Activated T-cell treated with anti-CD3 and anti-CD28 coated beads, Interleukin-2, amount 50 U/mL, for 24 hours (primary cell): ENCODE data around the gene RUSC1.
A peak's percentile ranks its signal among the peaks of the same experiment; 100 is the strongest.
"Not testable (repeated sequence)": the region's sequence is repeated elsewhere in the genome, so short reads cannot be mapped to it uniquely, and the experiment has no call there.

Experiments used
- DNase-seq: peaks from one replicate; pipeline ENCODE4 v3.0.0-alpha.2; 2020
- H3K27ac Mint-ChIP-seq: 2 replicates; pipeline ENCODE4 v1.8.0; 2020; ENCODE audit warnings: mild to moderate bottlenecking, mixed read lengths
- H3K27me3 Mint-ChIP-seq: 2 replicates; pipeline ENCODE4 v1.8.0; 2020; ENCODE audit warnings: mixed read lengths
- H3K36me3 Mint-ChIP-seq: 2 replicates; pipeline ENCODE4 v1.8.0; 2020; ENCODE audit warnings: low read depth, mixed read lengths
- H3K4me1 Mint-ChIP-seq: 2 replicates; pipeline ENCODE4 v1.8.0; 2020; ENCODE audit warnings: low read depth, mixed read lengths
- H3K4me3 Mint-ChIP-seq: 2 replicates; pipeline ENCODE4 v1.8.0; 2020; ENCODE audit warnings: mild to moderate bottlenecking, moderate library complexity, mixed read lengths
- H3K9me3 Mint-ChIP-seq: 2 replicates; pipeline ENCODE4 v1.8.0; 2020; ENCODE audit warnings: mixed read lengths

Gene RUSC1

GRCh38 chr1:155286544-155286943, 34.1 kb upstream of the RUSC1 start:
- no peak overlapping the region for H3K4me3 Mint-ChIP-seq
- peaks cover 5% of the 10 kb centered on the region for H3K27me3 Mint-ChIP-seq
- H3K9me3 Mint-ChIP-seq: no peaks in the 10 kb centered on the region
- no peaks in the 10 kb centered on the region for H3K4me1 Mint-ChIP-seq
- H3K27ac Mint-ChIP-seq: no peak overlapping the region
- no peak for DNase-seq
- peaks cover 3% of the 10 kb centered on the region for H3K36me3 Mint-ChIP-seq

- H3K36me3 Mint-ChIP-seq: peaks cover 3% of the 10 kb centered on the region
- H3K27ac Mint-ChIP-seq: no peak overlapping the region
- no peak overlapping the region for H3K4me3 Mint-ChIP-seq
- DNase-seq: no peak
- H3K9me3 Mint-ChIP-seq: no peaks in the 10 kb centered on the region
- no peaks in the 10 kb centered on the region for H3K4me1 Mint-ChIP-seq
- H3K27me3 Mint-ChIP-seq: peaks cover 5% of the 10 kb centered on the region
Observed at GRCh38 chr1:155287987-155288543, 32.6 kb upstream of the RUSC1 start.

- H3K4me3 Mint-ChIP-seq, H3K27ac Mint-ChIP-seq, H3K9me3 Mint-ChIP-seq, DNase-seq, H3K36me3 Mint-ChIP-seq, H3K4me1 Mint-ChIP-seq: not testable (repeated sequence)
- peaks cover 28% of the 10 kb centered on the region for H3K27me3 Mint-ChIP-seq
Observed at GRCh38 chr1:155291006-155291405, 29.7 kb upstream of the RUSC1 start.

- no peak overlapping the region for H3K4me3 Mint-ChIP-seq
- H3K27ac Mint-ChIP-seq: no peak overlapping the region
- no peaks in the 10 kb centered on the region for H3K9me3 Mint-ChIP-seq
- H3K4me1 Mint-ChIP-seq: peaks cover 7% of the 10 kb centered on the region
- peaks cover 47% of the 10 kb centered on the region for H3K27me3 Mint-ChIP-seq
- DNase-seq: no peak
- H3K36me3 Mint-ChIP-seq: no peaks in the 10 kb centered on the region
Observed at GRCh38 chr1:155293086-155293749, 27.5 kb upstream of the RUSC1 start.

- Mint-ChIP-seq H3K4me3 (no peak overlapping the region), H3K9me3 (no peaks in the 10 kb centered on the region), H3K27ac (no peak overlapping the region), H3K36me3 (no peaks in the 10 kb centered on the region), H3K4me1 (peaks cover 7% of the 10 kb centered on the region), H3K27me3 (peaks cover 47% of the 10 kb centered on the region)
- DNase-seq: no peak
Observed at GRCh38 chr1:155294520-155295182, 26.0 kb upstream of the RUSC1 start.

GRCh38 chr1:155295183-155295941, 25.3 kb upstream of the RUSC1 start:
- H3K27me3 Mint-ChIP-seq: peaks cover 43% of the 10 kb centered on the region
- no peak for DNase-seq
- no peaks in the 10 kb centered on the region for H3K36me3 Mint-ChIP-seq
- H3K4me1 Mint-ChIP-seq: peaks cover 7% of the 10 kb centered on the region
- H3K4me3 Mint-ChIP-seq: no peak overlapping the region
- no peak overlapping the region for H3K27ac Mint-ChIP-seq
- no peaks in the 10 kb centered on the region for H3K9me3 Mint-ChIP-seq

GRCh38 chr1:155295942-155296267, 24.8 kb upstream of the RUSC1 start:
- peaks cover 42% of the 10 kb centered on the region for H3K27me3 Mint-ChIP-seq
- H3K27ac Mint-ChIP-seq: no peak overlapping the region
- peaks cover 7% of the 10 kb centered on the region for H3K4me1 Mint-ChIP-seq
- no peaks in the 10 kb centered on the region for H3K9me3 Mint-ChIP-seq
- no peaks in the 10 kb centered on the region for H3K36me3 Mint-ChIP-seq
- no peak for DNase-seq
- H3K4me3 Mint-ChIP-seq: no peak overlapping the region

GRCh38 chr1:155296661-155297060, 24.0 kb upstream of the RUSC1 start:
- peaks cover 42% of the 10 kb centered on the region for H3K27me3 Mint-ChIP-seq
- no peak overlapping the region for H3K4me3 Mint-ChIP-seq
- DNase-seq: no peak
- no peaks in the 10 kb centered on the region for H3K36me3 Mint-ChIP-seq
- H3K4me1 Mint-ChIP-seq: peaks cover 7% of the 10 kb centered on the region
- no peak overlapping the region for H3K27ac Mint-ChIP-seq
- H3K9me3 Mint-ChIP-seq: no peaks in the 10 kb centered on the region

- Mint-ChIP-seq H3K9me3 (no peaks in the 10 kb centered on the region), H3K4me1 (peaks cover 7% of the 10 kb centered on the region), H3K36me3 (no peaks in the 10 kb centered on the region), H3K4me3 (no peak overlapping the region), H3K27ac (no peak overlapping the region), H3K27me3 (peaks cover 42% of the 10 kb centered on the region)
- DNase-seq: no peak
Observed at GRCh38 chr1:155297384-155297783, 23.3 kb upstream of the RUSC1 start.

- Mint-ChIP-seq H3K9me3 (no peaks in the 10 kb centered on the region), H3K36me3 (no peaks in the 10 kb centered on the region), H3K27me3 (peaks cover 25% of the 10 kb centered on the region), H3K27ac (no peak overlapping the region), H3K4me1 (no peaks in the 10 kb centered on the region), H3K4me3 (no peak overlapping the region)
- no peak for DNase-seq
Observed at GRCh38 chr1:155300024-155300423, 20.7 kb upstream of the RUSC1 start.

- no peak for DNase-seq
- Mint-ChIP-seq H3K36me3 (no peaks in the 10 kb centered on the region), H3K27ac (peak overlapping the region; percentile 15), H3K27me3 (peaks cover 21% of the 10 kb centered on the region), H3K9me3 (no peaks in the 10 kb centered on the region), H3K4me3 (no peak overlapping the region), H3K4me1 (no peaks in the 10 kb centered on the region)
Observed at GRCh38 chr1:155300553-155301329, 20.0 kb upstream of the RUSC1 start.

GRCh38 chr1:155301342-155301841, 19.3 kb upstream of the RUSC1 start, which contains the start of gene PKLR:
TSS of gene PKLR (minus strand) at chr1:155301438. CDS start at chr1:155301395, 43 bp downstream.
- Mint-ChIP-seq H3K9me3 (no peaks in the 10 kb centered on the region), H3K27me3 (peaks cover 15% of the 10 kb centered on the region), H3K27ac (peak within 1 kb of the TSS; percentile 15), H3K4me3 (no peak within 1 kb of the TSS), H3K36me3 (no peaks in the 10 kb centered on the region), H3K4me1 (no peaks in the 10 kb centered on the region)
- DNase-seq: no peak

- Mint-ChIP-seq H3K4me3 (no peak overlapping the region), H3K9me3 (no peaks in the 10 kb centered on the region), H3K4me1 (peaks cover 11% of the 10 kb centered on the region), H3K27me3 (no peaks in the 10 kb centered on the region), H3K27ac (no peak overlapping the region), H3K36me3 (peaks cover 10% of the 10 kb centered on the region)
- no peak for DNase-seq
Observed at GRCh38 chr1:155304558-155305063, 16.1 kb upstream of the RUSC1 start.

GRCh38 chr1:155305881-155306391, 14.8 kb upstream of the RUSC1 start:
- peaks cover 22% of the 10 kb centered on the region for H3K4me1 Mint-ChIP-seq
- H3K9me3 Mint-ChIP-seq: no peaks in the 10 kb centered on the region
- no peak overlapping the region for H3K4me3 Mint-ChIP-seq
- DNase-seq: no peak
- H3K27ac Mint-ChIP-seq: peak overlapping the region; percentile 51
- H3K36me3 Mint-ChIP-seq: peaks cover 23% of the 10 kb centered on the region
- H3K27me3 Mint-ChIP-seq: no peaks in the 10 kb centered on the region
